Inflammatory macrophage (primary cell): ENCODE measurements around the gene EHBP1.
"Not testable (repeated sequence)": the region's sequence is repeated elsewhere in the genome, so short reads cannot be mapped to it uniquely, and the experiment has no call there.

Experiments
- DNase-seq, 2 donors: peaks; one replicate each; pipeline ENCODE4 v3.0.0-alpha.2; 2020 to 2022

Gene EHBP1

GRCh38 chr2:62736899-62737559 lies 31.5 kb downstream of the EHBP1 start:
- DNase-seq: no peak

- no peak for DNase-seq
Measured at GRCh38 chr2:62738981-62739936, 33.7 kb downstream of the EHBP1 start.

- DNase-seq: no peak
Measured at GRCh38 chr2:62740221-62740620, 34.7 kb downstream of the EHBP1 start.

GRCh38 chr2:62741127-62741526 lies 35.6 kb downstream of the EHBP1 start:
- no peak for DNase-seq

- DNase-seq: no peak
Measured at GRCh38 chr2:62741954-62742722, 36.6 kb downstream of the EHBP1 start.

GRCh38 chr2:62743506-62743905 lies 38.0 kb downstream of the EHBP1 start:
- DNase-seq: no peak

- DNase-seq: no peak
Measured at GRCh38 chr2:62744603-62745002, 39.1 kb downstream of the EHBP1 start.

- no peak for DNase-seq
Measured at GRCh38 chr2:62745891-62746481, 40.5 kb downstream of the EHBP1 start.

GRCh38 chr2:62747169-62747568 lies 41.7 kb downstream of the EHBP1 start:
- no peak for DNase-seq

GRCh38 chr2:62747876-62748275 lies 42.4 kb downstream of the EHBP1 start:
- no peak for DNase-seq

- DNase-seq: not testable (repeated sequence)
Measured at GRCh38 chr2:62749111-62749510, 43.6 kb downstream of the EHBP1 start.

GRCh38 chr2:62757029-62757428 lies 51.5 kb downstream of the EHBP1 start:
- no peak for DNase-seq

GRCh38 chr2:62760026-62760425 lies 54.5 kb downstream of the EHBP1 start:
- DNase-seq: no peak

- no peak for DNase-seq
Measured at GRCh38 chr2:62760555-62760954, 55.0 kb downstream of the EHBP1 start.

GRCh38 chr2:62765619-62766376 lies 60.3 kb downstream of the EHBP1 start:
- DNase-seq: no peak

GRCh38 chr2:62768615-62769014 lies 63.1 kb downstream of the EHBP1 start:
- no peak for DNase-seq

GRCh38 chr2:62770629-62771028 lies 65.1 kb downstream of the EHBP1 start:
- no peak for DNase-seq

- DNase-seq: peak; percentile 42 to 61
Measured at GRCh38 chr2:62774555-62775366, 69.2 kb downstream of the EHBP1 start.

GRCh38 chr2:62775367-62775668 lies 69.8 kb downstream of the EHBP1 start:
- DNase-seq: no peak

- no peak for DNase-seq
Measured at GRCh38 chr2:62783679-62784078, 78.2 kb downstream of the EHBP1 start.

- no peak for DNase-seq
Measured at GRCh38 chr2:62784341-62784740, 78.8 kb downstream of the EHBP1 start.
